WTC11 (cell line): Measurements from ENCODE around the gene HTR6. TPM values are rescaled to one million over a fixed set of nuclear protein-coding genes. Genes with fewer than 3 reads are reported as not detected.

Source experiments
- ATAC-seq: fragments of 200-7000 bp; cut with Tn5 transposase; 2 replicates; pipeline ENCODE4 v1.10.0; 2021; ENCODE audit warnings: mild to moderate bottlenecking, moderate library complexity
- CTCF ChIA-PET: fragments of 300-600 bp; sonication (Branson Sonifier 250); formaldehyde crosslinking; loops from one replicate; lab custom pipeline; 2021; ENCODE audit warnings: antibody characterized with exemption; lab: Charles Lee
- POLR2A ChIA-PET: fragments of 350-600 bp; sonication (Branson Sonifier 250); formaldehyde crosslinking; loops from one replicate; lab custom pipeline; 2021; ENCODE audit warnings: antibody characterized with exemption; lab: Charles Lee
- DNase-seq: peaks from one replicate; pipeline ENCODE4 v3.0.0; 2021; ENCODE audit warnings: low spot score
- H3K27ac Mint-ChIP-seq: 2 replicates; pipeline ENCODE4 v1.8.0; 2021; ENCODE audit warnings: mixed read lengths
- H3K27me3 Mint-ChIP-seq: 2 replicates; pipeline ENCODE4 v1.8.0; 2021; ENCODE audit warnings: low read depth, mild to moderate bottlenecking, moderate library complexity, mixed read lengths
- H3K36me3 Mint-ChIP-seq: 2 replicates; pipeline ENCODE4 v1.8.0; 2021; ENCODE audit warnings: mixed read lengths
- H3K4me1 Mint-ChIP-seq: 2 replicates; pipeline ENCODE4 v1.8.0; 2022; ENCODE audit warnings: mixed read lengths
- H3K4me3 Mint-ChIP-seq: 2 replicates; pipeline ENCODE4 v1.8.0; 2021; ENCODE audit warnings: mild to moderate bottlenecking, moderate library complexity, mixed read lengths
- H3K9me3 Mint-ChIP-seq: 2 replicates; pipeline ENCODE4 v1.8.0; 2021; ENCODE audit warnings: mixed read lengths
- CREM ChIP-seq: sonication (generic); formaldehyde crosslinking; IDR thresholded peaks from 2 replicates; pipeline ENCODE4 v1.8.1; 2022; ENCODE audit warnings: mild to moderate bottlenecking, missing genetic modification reagents, moderate library complexity
- EMX1 ChIP-seq: fragments of 250-450 bp; sonication (Bioruptor Pico); IDR thresholded peaks from 2 replicates; pipeline ENCODE4 v1.8.0; 2021; ENCODE audit warnings: mild to moderate bottlenecking
- FOXK1 ChIP-seq: sonication (generic); formaldehyde crosslinking; IDR thresholded peaks from 2 replicates; pipeline ENCODE4 v1.8.0; 2022; ENCODE audit warnings: mild to moderate bottlenecking, moderate library complexity, missing genetic modification reagents
- GABPB1 ChIP-seq: sonication (generic); formaldehyde crosslinking; IDR thresholded peaks from 2 replicates; pipeline ENCODE4 v1.8.1; 2023; ENCODE audit warnings: mild to moderate bottlenecking, missing genetic modification reagents
- KAT7 ChIP-seq: sonication (generic); formaldehyde crosslinking; IDR thresholded peaks from 2 replicates; pipeline ENCODE4 v1.8.1; 2023; ENCODE audit warnings: missing genetic modification reagents, mild to moderate bottlenecking, borderline replicate concordance
- OVOL2 ChIP-seq: fragments of 250-450 bp; sonication (Bioruptor Pico); IDR thresholded peaks from 2 replicates; pipeline ENCODE4 v1.9.0; 2021; ENCODE audit warnings: mild to moderate bottlenecking, borderline replicate concordance
- TEAD1 ChIP-seq: sonication (generic); formaldehyde crosslinking; IDR thresholded peaks from 2 replicates; pipeline ENCODE4 v1.8.0; 2022; ENCODE audit warnings: mild to moderate bottlenecking, missing genetic modification reagents
- ZBTB21 ChIP-seq: sonication (generic); formaldehyde crosslinking; IDR thresholded peaks from 2 replicates; pipeline ENCODE4 v1.8.1; 2023; ENCODE audit warnings: mild to moderate bottlenecking, missing genetic modification reagents, borderline replicate concordance
- ZNF232 ChIP-seq: sonication (generic); formaldehyde crosslinking; IDR thresholded peaks from 2 replicates; pipeline ENCODE4 v1.8.0; 2022; ENCODE audit warnings: mild to moderate bottlenecking, missing genetic modification reagents
- ZNF317 ChIP-seq: sonication (generic); formaldehyde crosslinking; IDR thresholded peaks from 2 replicates; pipeline ENCODE4 v1.8.1; 2023; ENCODE audit warnings: low read depth, mild to moderate bottlenecking, moderate library complexity, missing genetic modification reagents, borderline replicate concordance
- total RNA-seq: library from RNA; stranded (reverse); gene quantifications from 3 replicates; pipeline ENCODE4 v1.2.3, GENCODE V29; 2021
- TF ChIP-seq, protein P1 (sequence below): sonication (generic); formaldehyde crosslinking; IDR thresholded peaks from 2 replicates; pipeline ENCODE4 v1.8.1; 2023; ENCODE audit warnings: mild to moderate bottlenecking, missing genetic modification reagents
- TF ChIP-seq, protein P2 (sequence below): fragments of 200-600 bp; IDR thresholded peaks from 2 replicates; pipeline ENCODE4 v1.8.0; 2022; ENCODE audit warnings: antibody characterized with exemption
- TF ChIP-seq, protein P3 (sequence below): fragments of 250-450 bp; sonication (Bioruptor Pico); IDR thresholded peaks from 2 replicates; pipeline ENCODE4 v2.1.2; 2022; ENCODE audit warnings: mild to moderate bottlenecking, moderate library complexity
- TF ChIP-seq, protein P4 (sequence below): sonication (generic); formaldehyde crosslinking; IDR thresholded peaks from 2 replicates; pipeline ENCODE4 v1.8.0; 2023; ENCODE audit warnings: missing genetic modification reagents
- TF ChIP-seq, protein P5 (sequence below): fragments of 250-450 bp; sonication (Bioruptor Pico); IDR thresholded peaks from 2 replicates; pipeline ENCODE4 v1.8.0; 2021; ENCODE audit warnings: mild to moderate bottlenecking

HTR6 gene
- total RNA-seq, 1 experiment from 2014 or later, result 0.90 TPM

DNA sequence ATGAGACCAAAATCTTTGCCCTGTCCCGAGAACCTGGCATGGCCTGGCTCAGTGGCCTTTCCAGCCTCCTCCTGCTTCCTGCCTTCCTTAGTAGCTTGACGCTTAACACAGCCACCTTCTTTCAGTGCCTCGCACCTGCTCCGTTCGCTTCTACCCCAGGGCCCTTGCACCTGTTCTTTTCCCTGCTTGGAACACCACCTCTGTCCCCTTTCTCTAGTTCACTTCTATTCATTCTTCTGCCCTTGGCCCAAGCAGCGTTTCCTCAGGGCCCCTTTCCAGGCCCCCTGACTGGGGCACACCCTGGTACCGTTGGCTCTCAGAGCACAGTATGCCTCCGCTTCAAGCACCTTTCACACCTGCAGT lies 9.0 kb upstream of the HTR6 start:
- Mint-ChIP-seq H3K36me3 (no peaks in the 10 kb centered on the region), H3K4me1 (peaks cover 21% of the 10 kb centered on the region), H3K27ac (no peak overlapping the region), H3K27me3 (peaks cover 2% of the 10 kb centered on the region), H3K9me3 (no peaks in the 10 kb centered on the region), H3K4me3 (no peak overlapping the region)
- TF ChIP-seq OVOL2 (no peak), CREM (no peak)
- TF ChIP-seq, protein P1, sequence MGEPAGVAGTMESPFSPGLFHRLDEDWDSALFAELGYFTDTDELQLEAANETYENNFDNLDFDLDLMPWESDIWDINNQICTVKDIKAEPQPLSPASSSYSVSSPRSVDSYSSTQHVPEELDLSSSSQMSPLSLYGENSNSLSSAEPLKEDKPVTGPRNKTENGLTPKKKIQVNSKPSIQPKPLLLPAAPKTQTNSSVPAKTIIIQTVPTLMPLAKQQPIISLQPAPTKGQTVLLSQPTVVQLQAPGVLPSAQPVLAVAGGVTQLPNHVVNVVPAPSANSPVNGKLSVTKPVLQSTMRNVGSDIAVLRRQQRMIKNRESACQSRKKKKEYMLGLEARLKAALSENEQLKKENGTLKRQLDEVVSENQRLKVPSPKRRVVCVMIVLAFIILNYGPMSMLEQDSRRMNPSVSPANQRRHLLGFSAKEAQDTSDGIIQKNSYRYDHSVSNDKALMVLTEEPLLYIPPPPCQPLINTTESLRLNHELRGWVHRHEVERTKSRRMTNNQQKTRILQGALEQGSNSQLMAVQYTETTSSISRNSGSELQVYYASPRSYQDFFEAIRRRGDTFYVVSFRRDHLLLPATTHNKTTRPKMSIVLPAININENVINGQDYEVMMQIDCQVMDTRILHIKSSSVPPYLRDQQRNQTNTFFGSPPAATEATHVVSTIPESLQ (CRISPR knock-in tag), result no peak
- ChIA-PET POLR2A (no interaction called here), CTCF (interaction anchor here (0.6 kb wide), 1 partner anchor 24 kb away, joined by 3 read pairs; no protein-coding TSS in a partner anchor)
- ATAC-seq, result no peak
- no peak for DNase-seq

DNA sequence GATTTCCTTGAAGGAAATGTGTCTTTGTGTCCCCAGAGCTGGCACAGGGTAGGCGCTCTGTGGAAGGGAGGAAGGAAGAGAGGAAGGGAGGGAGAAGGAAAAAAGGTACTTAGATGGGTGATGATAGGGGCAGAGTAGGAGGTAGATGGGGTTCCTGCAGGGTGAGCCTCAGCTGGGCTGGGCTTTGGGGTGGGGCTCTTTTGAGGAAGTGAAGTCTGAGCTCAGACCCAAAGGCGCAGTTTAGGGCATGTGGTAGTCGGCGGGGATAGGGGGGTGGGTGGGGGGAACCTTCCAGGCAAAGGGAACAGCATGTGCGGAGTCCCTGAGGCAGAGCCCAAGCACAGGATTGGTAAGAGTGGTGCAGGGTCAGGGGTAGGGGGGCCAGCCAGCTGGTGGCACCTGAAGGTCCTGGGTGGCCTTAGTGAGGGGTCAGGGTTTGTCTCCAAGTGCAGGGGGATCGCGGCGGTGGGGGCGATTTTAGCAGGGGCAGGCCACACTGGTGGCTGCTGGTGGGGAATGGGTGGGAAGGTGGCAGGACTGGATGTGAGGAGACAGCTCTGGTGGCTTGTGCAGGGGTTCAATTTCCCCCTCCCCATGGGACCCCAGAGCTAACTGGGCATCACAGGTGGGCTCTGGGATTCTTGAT lies 8.4 kb upstream of the HTR6 start:
- H3K36me3 Mint-ChIP-seq, result no peaks in the 10 kb centered on the region
- CTCF ChIA-PET, result interaction anchor here (0.6 to 1.1 kb wide), 2 partner anchors 24 to 48 kb away, joined by 3 to 4 read pairs; no protein-coding TSS in a partner anchor
- peaks cover 2% of the 10 kb centered on the region for H3K27me3 Mint-ChIP-seq
- POLR2A ChIA-PET, result interaction anchor here (1.0 kb wide), 1 partner anchor 13 kb away, joined by 8 read pairs; no protein-coding TSS in a partner anchor
- DNase-seq, result no peak
- TF ChIP-seq GABPB1 (CRISPR knock-in tag) (no peak), FOXK1 (CRISPR knock-in tag) (no peak), TEAD1 (CRISPR knock-in tag) (no peak), ZBTB21 (CRISPR knock-in tag) (no peak), KAT7 (CRISPR knock-in tag) (no peak), ZNF317 (no peak), EMX1 (no peak), ZNF232 (CRISPR knock-in tag) (no peak)
- TF ChIP-seq, protein P2, sequence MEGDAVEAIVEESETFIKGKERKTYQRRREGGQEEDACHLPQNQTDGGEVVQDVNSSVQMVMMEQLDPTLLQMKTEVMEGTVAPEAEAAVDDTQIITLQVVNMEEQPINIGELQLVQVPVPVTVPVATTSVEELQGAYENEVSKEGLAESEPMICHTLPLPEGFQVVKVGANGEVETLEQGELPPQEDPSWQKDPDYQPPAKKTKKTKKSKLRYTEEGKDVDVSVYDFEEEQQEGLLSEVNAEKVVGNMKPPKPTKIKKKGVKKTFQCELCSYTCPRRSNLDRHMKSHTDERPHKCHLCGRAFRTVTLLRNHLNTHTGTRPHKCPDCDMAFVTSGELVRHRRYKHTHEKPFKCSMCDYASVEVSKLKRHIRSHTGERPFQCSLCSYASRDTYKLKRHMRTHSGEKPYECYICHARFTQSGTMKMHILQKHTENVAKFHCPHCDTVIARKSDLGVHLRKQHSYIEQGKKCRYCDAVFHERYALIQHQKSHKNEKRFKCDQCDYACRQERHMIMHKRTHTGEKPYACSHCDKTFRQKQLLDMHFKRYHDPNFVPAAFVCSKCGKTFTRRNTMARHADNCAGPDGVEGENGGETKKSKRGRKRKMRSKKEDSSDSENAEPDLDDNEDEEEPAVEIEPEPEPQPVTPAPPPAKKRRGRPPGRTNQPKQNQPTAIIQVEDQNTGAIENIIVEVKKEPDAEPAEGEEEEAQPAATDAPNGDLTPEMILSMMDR, result no peak
- TF ChIP-seq, protein P3, sequence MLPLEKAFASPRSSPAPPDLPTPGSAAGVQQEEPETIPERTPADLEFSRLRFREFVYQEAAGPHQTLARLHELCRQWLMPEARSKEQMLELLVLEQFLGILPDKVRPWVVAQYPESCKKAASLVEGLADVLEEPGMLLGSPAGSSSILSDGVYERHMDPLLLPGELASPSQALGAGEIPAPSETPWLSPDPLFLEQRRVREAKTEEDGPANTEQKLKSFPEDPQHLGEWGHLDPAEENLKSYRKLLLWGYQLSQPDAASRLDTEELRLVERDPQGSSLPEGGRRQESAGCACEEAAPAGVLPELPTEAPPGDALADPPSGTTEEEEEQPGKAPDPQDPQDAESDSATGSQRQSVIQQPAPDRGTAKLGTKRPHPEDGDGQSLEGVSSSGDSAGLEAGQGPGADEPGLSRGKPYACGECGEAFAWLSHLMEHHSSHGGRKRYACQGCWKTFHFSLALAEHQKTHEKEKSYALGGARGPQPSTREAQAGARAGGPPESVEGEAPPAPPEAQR (CRISPR knock-in tag), result no peak
- TF ChIP-seq, protein P4, sequence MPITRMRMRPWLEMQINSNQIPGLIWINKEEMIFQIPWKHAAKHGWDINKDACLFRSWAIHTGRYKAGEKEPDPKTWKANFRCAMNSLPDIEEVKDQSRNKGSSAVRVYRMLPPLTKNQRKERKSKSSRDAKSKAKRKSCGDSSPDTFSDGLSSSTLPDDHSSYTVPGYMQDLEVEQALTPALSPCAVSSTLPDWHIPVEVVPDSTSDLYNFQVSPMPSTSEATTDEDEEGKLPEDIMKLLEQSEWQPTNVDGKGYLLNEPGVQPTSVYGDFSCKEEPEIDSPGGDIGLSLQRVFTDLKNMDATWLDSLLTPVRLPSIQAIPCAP (CRISPR knock-in tag), result no peak
- TF ChIP-seq, protein P5, sequence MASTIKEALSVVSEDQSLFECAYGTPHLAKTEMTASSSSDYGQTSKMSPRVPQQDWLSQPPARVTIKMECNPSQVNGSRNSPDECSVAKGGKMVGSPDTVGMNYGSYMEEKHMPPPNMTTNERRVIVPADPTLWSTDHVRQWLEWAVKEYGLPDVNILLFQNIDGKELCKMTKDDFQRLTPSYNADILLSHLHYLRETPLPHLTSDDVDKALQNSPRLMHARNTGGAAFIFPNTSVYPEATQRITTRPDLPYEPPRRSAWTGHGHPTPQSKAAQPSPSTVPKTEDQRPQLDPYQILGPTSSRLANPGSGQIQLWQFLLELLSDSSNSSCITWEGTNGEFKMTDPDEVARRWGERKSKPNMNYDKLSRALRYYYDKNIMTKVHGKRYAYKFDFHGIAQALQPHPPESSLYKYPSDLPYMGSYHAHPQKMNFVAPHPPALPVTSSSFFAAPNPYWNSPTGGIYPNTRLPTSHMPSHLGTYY (CRISPR knock-in tag), result no peak
- TF ChIP-seq, all 79 proteins: peak for 0
- no peak overlapping the region for H3K27ac Mint-ChIP-seq
- no peak for ATAC-seq
- peaks cover 21% of the 10 kb centered on the region for H3K4me1 Mint-ChIP-seq
- H3K4me3 Mint-ChIP-seq, result no peak overlapping the region
- H3K9me3 Mint-ChIP-seq, result no peaks in the 10 kb centered on the region
